ENCODE measurements around the gene PLEKHD1.

Gene PLEKHD1

DNA sequence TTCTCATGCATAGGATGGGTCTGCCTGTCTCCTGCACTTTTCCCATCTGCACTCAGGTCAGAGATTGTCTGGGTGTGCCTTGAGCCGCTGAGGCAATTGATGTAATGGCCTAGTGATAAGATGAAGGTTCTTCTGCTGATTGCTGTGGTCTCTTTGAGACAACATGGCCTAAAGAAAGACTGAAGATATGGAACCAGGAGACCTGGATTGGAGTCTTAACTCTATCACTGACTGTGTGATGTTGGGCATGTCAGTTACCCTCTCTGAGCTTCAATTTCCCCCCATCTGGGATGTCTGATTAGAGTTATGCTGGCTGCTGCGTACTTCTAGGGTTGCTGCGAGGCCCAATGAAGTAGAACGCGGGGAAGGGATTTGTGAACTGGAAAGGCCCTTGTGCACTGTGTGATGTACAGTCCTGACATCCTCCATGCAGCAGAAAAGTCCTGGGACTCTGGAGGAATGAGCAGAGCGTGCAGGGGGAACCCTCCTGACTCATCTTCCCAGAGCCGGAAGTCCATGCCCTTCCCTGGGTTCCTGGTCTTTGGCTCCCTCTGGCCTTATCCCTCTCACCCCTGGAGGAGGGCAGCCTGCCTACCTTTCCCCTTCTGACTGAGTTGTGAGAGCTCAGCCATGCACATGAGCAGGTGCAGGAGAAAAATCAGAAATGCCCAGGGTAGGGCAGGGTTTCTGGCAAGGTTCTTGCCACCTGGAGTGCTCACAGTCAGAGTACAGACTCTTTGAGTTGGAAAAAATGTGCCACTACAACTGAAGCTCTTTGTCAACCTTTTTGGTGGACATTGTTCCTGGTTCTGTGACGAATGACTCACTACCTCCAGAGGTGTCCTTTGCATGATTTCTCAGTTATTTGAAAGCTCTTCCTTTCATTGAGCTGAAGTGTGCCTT is 21.1 kb downstream of the PLEKHD1 start:
- no peak for DNase-seq (ENCODE audit: low read depth, low spot score)
- H3K27ac ChIP-seq = no peak overlapping the region

GRCh38 chr14:69506241-69506595 is 21.7 kb downstream of the PLEKHD1 start:
- H3K27ac ChIP-seq = no peak overlapping the region

GRCh38 chr14:69518289-69519101 is 34.0 kb downstream of the PLEKHD1 start:
- no peak overlapping the region for H3K27ac ChIP-seq
- DNase-seq (ENCODE audit: low read depth, low spot score) = no peak

More at GRCh38 chr14:69506241-69506595, 21.7 kb downstream of the PLEKHD1 start:
- DNase-seq (ENCODE audit: low read depth, low spot score) = no peak

GRCh38 chr14:69519204-69520100 is 34.9 kb downstream of the PLEKHD1 start:
- no peak overlapping the region for H3K27ac ChIP-seq
- DNase-seq (ENCODE audit: low read depth, low spot score) = no peak

- no peak for DNase-seq (ENCODE audit: low read depth, low spot score)
- H3K27ac ChIP-seq = no peak overlapping the region
These were observed 37.5 kb downstream of the PLEKHD1 start for GRCh38 chr14:69522026-69522425.

- DNase-seq (ENCODE audit: low read depth, low spot score) = no peak
- H3K27ac ChIP-seq = no peak overlapping the region
These were observed 41.4 kb downstream of the PLEKHD1 start for GRCh38 chr14:69525896-69526295.

DNA sequence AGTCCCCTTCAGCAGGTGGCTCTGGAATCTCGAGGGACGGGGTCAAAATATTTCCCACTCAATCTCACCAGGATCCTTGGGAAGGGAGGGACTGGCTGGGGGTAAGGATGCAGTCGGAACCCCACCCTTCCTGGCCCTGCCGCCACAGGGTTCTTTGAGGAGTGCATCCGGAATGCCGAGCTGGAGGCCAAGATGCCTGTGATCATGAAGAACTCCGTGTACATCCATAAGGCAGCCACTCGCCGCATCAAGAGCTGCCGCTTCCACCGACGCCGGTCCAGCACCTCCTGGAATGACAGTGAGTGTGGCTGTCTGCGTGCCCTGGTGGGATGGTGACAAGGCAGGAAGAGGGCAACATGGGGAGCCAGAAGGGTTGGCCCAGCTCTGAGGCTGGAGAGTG is 43.1 kb downstream of the PLEKHD1 start:
- no peak overlapping the region for H3K27ac ChIP-seq
- DNase-seq (ENCODE audit: low read depth, low spot score) = no peak

- no peak for DNase-seq (ENCODE audit: low read depth, low spot score)
- H3K27ac ChIP-seq = no peak overlapping the region
These were observed 43.6 kb downstream of the PLEKHD1 start for GRCh38 chr14:69528143-69528542.

DNA sequence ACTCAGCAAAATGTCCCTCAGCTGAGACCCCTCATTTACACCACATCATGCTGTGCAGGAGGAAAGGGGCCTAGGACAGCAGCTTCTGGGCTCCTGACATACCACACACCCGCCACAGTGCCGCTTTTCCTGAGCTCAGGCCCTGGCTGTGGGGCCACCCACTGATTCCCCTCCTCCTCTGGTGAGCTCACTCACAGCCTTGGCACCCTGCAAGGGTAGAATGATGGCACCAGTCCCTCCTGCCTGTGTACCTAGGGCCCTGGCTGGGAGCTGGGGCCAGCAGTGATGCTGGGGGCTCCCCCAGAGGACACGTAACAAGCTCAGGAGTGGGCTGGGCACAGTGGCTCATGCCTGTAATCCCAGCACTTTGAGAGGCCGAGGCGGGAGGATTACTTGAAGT is 44.4 kb downstream of the PLEKHD1 start:
- no peak for DNase-seq (ENCODE audit: low read depth, low spot score)
- H3K27ac ChIP-seq = no peak overlapping the region

GRCh38 chr14:69529563-69529962 is 45.0 kb downstream of the PLEKHD1 start:
- no peak for DNase-seq (ENCODE audit: low read depth, low spot score)
- H3K27ac ChIP-seq = no peak overlapping the region

DNA sequence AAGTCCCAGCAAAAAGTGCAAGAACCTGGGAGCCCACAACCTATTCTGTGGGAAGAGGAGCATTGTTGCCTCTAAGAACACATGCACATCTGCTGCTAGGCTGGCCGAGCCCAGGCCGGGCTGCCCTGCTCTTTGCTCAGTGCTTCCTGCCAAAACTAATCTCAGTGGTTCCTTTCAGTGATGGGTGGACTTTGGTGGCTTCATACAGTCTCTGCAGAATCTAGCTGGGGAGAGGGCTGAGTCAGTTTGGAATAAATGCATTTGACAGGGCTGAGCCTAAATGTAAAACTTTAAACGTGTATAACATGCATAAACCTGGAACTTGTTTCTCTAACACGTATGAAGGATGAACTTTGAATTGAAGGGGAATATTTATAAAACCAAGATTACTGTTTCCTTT is 45.6 kb downstream of the PLEKHD1 start:
- no peak overlapping the region for H3K27ac ChIP-seq

DNA sequence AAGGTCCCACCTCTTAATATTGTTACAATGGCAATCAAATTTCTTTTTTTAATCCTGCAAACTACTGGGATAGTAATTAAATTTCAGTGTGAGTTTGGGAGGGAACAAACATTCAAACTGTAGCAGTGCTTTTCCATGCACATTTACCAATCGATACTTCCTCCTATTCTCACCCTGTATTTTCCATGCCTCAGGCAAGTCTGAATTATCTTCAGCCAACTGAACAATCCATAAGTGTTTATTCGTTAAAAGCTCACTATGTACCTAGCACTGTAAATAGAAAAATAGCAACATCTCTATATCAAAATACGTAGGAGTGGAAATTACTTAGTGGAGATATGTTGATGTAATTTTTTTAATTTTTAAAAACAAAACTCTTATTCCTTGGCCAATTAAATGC is 46.6 kb downstream of the PLEKHD1 start:
- no peak overlapping the region for H3K27ac ChIP-seq
- DNase-seq (ENCODE audit: low read depth, low spot score) = no peak

More for the DNA sequence above, 45.6 kb downstream of the PLEKHD1 start:
- DNase-seq (ENCODE audit: low read depth, low spot score) = no peak

GRCh38 chr14:69532561-69533340 is 48.2 kb downstream of the PLEKHD1 start:
- no peak for DNase-seq (ENCODE audit: low read depth, low spot score)
- H3K27ac ChIP-seq = peak overlapping the region; percentile 13

- DNase-seq (ENCODE audit: low read depth, low spot score) = no peak
- no peak overlapping the region for H3K27ac ChIP-seq
These were observed 50.8 kb downstream of the PLEKHD1 start for GRCh38 chr14:69535230-69535848.

GRCh38 chr14:69536971-69537370 is 52.4 kb downstream of the PLEKHD1 start:
- DNase-seq (ENCODE audit: low read depth, low spot score) = no peak

DNA sequence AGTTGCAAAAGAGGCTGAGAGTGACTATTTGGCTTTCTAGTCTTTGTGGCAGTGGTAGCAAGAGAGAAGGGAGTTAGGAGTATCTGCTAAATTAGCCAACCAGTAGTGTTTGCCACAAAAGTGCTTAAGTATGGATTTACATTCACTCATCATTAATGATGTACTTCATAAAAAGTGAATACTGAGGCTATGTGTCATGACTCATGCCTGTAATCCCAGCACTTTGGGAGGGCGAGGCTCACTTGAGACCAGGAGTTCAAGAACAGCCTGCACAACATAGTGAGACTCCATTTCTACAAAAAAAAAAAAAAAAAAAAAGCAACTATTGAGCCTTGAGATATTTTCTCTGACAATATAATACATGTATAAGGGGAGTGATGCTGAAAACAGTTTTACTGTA is 53.4 kb downstream of the PLEKHD1 start:
- DNase-seq (ENCODE audit: low read depth, low spot score) = no peak
- peak overlapping the region; percentile 42 for H3K27ac ChIP-seq

More at GRCh38 chr14:69536971-69537370, 52.4 kb downstream of the PLEKHD1 start:
- H3K27ac ChIP-seq = peak overlapping the region; percentile 42

DNA sequence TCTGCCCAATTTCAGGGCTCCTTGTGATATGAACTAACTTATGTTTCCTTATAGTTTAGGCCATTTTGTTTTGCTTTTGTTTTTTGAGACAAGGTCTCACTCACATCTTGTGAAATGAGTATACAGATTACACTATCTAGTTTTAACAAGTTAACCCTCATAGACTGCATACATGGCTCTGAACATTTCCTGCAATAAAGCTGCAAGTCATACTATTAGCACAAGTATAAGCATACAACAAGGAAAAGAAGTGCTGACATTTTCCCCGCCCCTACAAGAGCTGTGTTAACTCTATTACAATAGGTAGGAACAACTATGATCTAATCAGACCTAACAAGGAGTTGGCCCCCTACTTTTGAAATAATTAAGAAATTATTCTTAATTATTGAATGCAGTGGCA is 54.2 kb downstream of the PLEKHD1 start:
- H3K27ac ChIP-seq = no peak overlapping the region
- DNase-seq (ENCODE audit: low read depth, low spot score) = no peak

- DNase-seq (ENCODE audit: low read depth, low spot score) = peak; percentile 39
- H3K27ac ChIP-seq = no peak overlapping the region
These were observed 55.3 kb downstream of the PLEKHD1 start for GRCh38 chr14:69539631-69540410.
